ENCODE results near the gene CCDC112.

DNA sequence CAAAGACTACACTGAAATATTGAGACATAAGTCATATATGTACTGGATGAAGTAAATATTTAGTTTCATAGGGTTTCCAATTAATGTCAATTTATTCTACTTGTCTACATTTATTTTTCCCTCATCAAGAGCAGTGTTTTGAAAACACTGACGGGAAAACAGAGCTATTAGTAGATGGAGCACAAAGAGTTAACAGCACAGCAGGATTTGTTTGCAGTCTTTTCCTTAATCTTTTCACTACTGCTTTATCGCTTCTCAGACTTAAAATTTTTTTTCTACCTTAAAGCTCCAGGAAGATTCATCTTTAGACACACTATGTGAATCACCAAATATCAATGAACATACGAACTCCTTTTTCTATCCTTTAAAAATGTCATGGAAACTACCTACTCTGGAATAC lies 59.4 kb downstream of the CCDC112 start:
- TF ChIP-seq ELF4 (IDR thresholded peaks at IDR 0.05) (no peak), TARDBP (IDR thresholded peaks at IDR 0.05) (no peak), ARNT (IDR thresholded peaks at IDR 0.05) (no peak), PKNOX1 (IDR thresholded peaks at IDR 0.05) (no peak), FOXK2 (IDR thresholded peaks at IDR 0.05) (no peak), HDGF (IDR thresholded peaks at IDR 0.05; ENCODE audit: borderline replicate concordance) (no peak), FOXM1 (IDR thresholded peaks at IDR 0.05; ENCODE audit: borderline replicate concordance) (no peak), NFRKB (IDR thresholded peaks at IDR 0.05) (no peak), BHLHE40 (IDR thresholded peaks at IDR 0.05; ENCODE audit: borderline replicate concordance) (no peak)

Data from HEK293T (cell line).